ENCODE data around the gene CBS.

The CBS gene

DNA sequence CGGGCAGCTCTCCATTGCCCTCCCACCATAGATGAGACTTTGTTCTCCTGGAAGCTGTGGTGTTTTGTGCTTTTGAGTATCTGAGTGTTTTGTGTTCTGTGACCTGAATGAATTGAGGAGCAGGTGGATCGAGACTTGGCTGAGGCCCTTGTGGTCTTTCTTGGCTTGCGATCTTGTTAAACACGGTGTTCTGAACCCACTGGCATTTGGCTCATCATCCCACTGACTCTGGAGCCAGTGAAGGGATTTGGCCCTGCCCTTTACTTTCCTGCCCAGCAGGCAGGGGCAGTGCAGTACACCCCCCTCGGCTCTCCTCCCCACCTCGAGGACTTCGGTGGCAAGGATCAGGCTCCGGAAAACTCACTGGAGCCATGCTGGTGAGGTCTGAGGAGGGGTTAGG, 70.7 kb downstream of the CBS start:
- no peaks in the 10 kb centered on the region for H3K4me1 ChIP-seq (ENCODE audit: low read length)
- no peaks in the 10 kb centered on the region for H3K27me3 ChIP-seq (ENCODE audit: low read depth, low read length)
- no peak overlapping the region for H2AFZ ChIP-seq (ENCODE audit: low read depth, low read length)
- H3K9me3 ChIP-seq (ENCODE audit: insufficient read depth, low read length) = no peaks in the 10 kb centered on the region
- no peak overlapping the region for H3K27ac ChIP-seq (ENCODE audit: low read length)
- no peaks in the 10 kb centered on the region for H4K20me1 ChIP-seq (ENCODE audit: insufficient read depth, low read length)
- H3K4me3 ChIP-seq (ENCODE audit: low read length) = no peak overlapping the region
- no peak overlapping the region for H3K9ac ChIP-seq (ENCODE audit: low read length)
- no peaks in the 10 kb centered on the region for H3K79me2 ChIP-seq (ENCODE audit: low read length)
- H3K4me2 ChIP-seq (ENCODE audit: low read length) = no peak overlapping the region
- TF ChIP-seq, protein P1, sequence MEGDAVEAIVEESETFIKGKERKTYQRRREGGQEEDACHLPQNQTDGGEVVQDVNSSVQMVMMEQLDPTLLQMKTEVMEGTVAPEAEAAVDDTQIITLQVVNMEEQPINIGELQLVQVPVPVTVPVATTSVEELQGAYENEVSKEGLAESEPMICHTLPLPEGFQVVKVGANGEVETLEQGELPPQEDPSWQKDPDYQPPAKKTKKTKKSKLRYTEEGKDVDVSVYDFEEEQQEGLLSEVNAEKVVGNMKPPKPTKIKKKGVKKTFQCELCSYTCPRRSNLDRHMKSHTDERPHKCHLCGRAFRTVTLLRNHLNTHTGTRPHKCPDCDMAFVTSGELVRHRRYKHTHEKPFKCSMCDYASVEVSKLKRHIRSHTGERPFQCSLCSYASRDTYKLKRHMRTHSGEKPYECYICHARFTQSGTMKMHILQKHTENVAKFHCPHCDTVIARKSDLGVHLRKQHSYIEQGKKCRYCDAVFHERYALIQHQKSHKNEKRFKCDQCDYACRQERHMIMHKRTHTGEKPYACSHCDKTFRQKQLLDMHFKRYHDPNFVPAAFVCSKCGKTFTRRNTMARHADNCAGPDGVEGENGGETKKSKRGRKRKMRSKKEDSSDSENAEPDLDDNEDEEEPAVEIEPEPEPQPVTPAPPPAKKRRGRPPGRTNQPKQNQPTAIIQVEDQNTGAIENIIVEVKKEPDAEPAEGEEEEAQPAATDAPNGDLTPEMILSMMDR (IDR thresholded peaks at IDR 0.05; ENCODE audit: low read depth, low read length) = no peak
- TF ChIP-seq EZH2phosphoT487 (IDR thresholded peaks at IDR 0.05; ENCODE audit: low read depth) = no peak
- no peaks in the 10 kb centered on the region for H3K36me3 ChIP-seq (replicated peaks; ENCODE audit: low read depth, low read length)
